HepG2 (cell line): Measurements from ENCODE around the gene BRPF1. TPM values are rescaled to one million over a fixed set of nuclear protein-coding genes. Genes with fewer than 3 reads are reported as not detected.

Experiments
- ATAC-seq: fragments of 200-7000 bp; cut with Tn5 transposase; 3 replicates; pipeline ENCODE4 v1.9.1; 2020; ENCODE audit warnings: mild to moderate bottlenecking, moderate library complexity
- BruUV-seq: library from RNA; stranded (reverse); fragments of 400-500 nt; replicated peaks from 2 replicates; lab custom pipeline; 2021; lab: Mats Ljungman, UMichigan
- CTCF ChIA-PET: fragments of 300-600 bp; formaldehyde crosslinking; extraction: SDS; loops from one replicate; lab custom pipeline; 2021; ENCODE audit warnings: low total read pairs, inconsistent platforms, low intra/inter-chr PET ratio; lab: Yijun Ruan, JAX
- POLR2A ChIA-PET: fragments of 350-600 bp; sonication (Branson Sonifier 250); formaldehyde crosslinking; loops from one replicate; lab custom pipeline; 2020; ENCODE audit warnings: antibody characterized with exemption, inconsistent platforms; lab: Yijun Ruan, JAX
- DNase-seq: peaks from one replicate; pipeline ENCODE4 v3.0.0-alpha.2; 2015; ENCODE audit warnings: low spot score
- FAIRE-seq: peaks from 3 replicates; lab custom pipeline; 2011; peaks lifted over from hg19 to GRCh38; lab: Jason Lieb, UNC
- H2AFZ ChIP-seq: one replicate; pipeline ENCODE4 v1.6.1; 2011; ENCODE audit warnings: low read length, inconsistent platforms
- H3K27ac ChIP-seq: fragments of 300-600 bp; 3 replicates; pipeline ENCODE4 v1.8.0; 2011; ENCODE audit warnings: mixed run types, mild to moderate bottlenecking, mixed read lengths, low read length, inconsistent platforms; ENCODE audit not compliant: insufficient read depth; ENCODE audit errors: extremely low read length
- H3K27me3 ChIP-seq, 2 experiments: fragments of 200-600 bp in 1 of 2; 2 replicates in 1 of 2; 3 replicates in 1 of 2; pipeline versions ENCODE4 v1.6.0 to v1.8.0; 2011; ENCODE audit warnings: low read length in 2 of 2, mild to moderate bottlenecking in 2 of 2, moderate library complexity in 2 of 2, inconsistent platforms in 1 of 2; ENCODE audit not compliant: insufficient read depth in 2 of 2, control insufficient read depth in 1 of 2
- H3K36me3 ChIP-seq, 2 experiments: fragments of 200-600 bp in 1 of 2; replicated peaks in 1 of 2; 2 replicates in 1 of 2; 3 replicates in 1 of 2; pipeline versions ENCODE4 v1.5.1 to v1.8.0; 2011; ENCODE audit warnings: low read length in 2 of 2, inconsistent platforms in 1 of 2; ENCODE audit not compliant: insufficient read depth in 2 of 2, control insufficient read depth in 1 of 2
- H3K4me1 ChIP-seq: 2 replicates; pipeline ENCODE4 v1.5.1; 2012; ENCODE audit warnings: low read length, inconsistent platforms; ENCODE audit not compliant: insufficient read depth
- H3K4me2 ChIP-seq: 2 replicates; pipeline ENCODE4 v1.6.0; 2011; ENCODE audit warnings: low read depth, low read length, inconsistent platforms
- H3K4me3 ChIP-seq, 3 experiments: fragments of 200-600 bp in 1 of 3; sonication (generic), shearing (Covaris generic) in 1 of 3; replicated peaks in 1 of 3; 2 replicates each; pipeline ENCODE4 v1.5.1; 2011 to 2016; ENCODE audit warnings: low read length in 3 of 3, inconsistent platforms in 2 of 3, low read depth in 2 of 3, mild to moderate bottlenecking in 2 of 3, control low read depth in 1 of 3, mixed read lengths in 1 of 3; ENCODE audit not compliant: insufficient read depth in 1 of 3
- H3K79me2 ChIP-seq: one replicate; pipeline ENCODE4 v1.6.1; 2011; ENCODE audit warnings: low read length, inconsistent platforms; ENCODE audit not compliant: insufficient read depth
- H3K9ac ChIP-seq: 2 replicates; pipeline ENCODE4 v1.6.0; 2011; ENCODE audit warnings: mild to moderate bottlenecking, low read depth, low read length, inconsistent platforms; ENCODE audit not compliant: insufficient read depth
- H3K9me3 ChIP-seq: 2 replicates; pipeline ENCODE4 v1.5.1; 2012; ENCODE audit warnings: mild to moderate bottlenecking, low read length
- H4K20me1 ChIP-seq: 2 replicates; pipeline ENCODE4 v1.6.0; 2011; ENCODE audit warnings: inconsistent platforms, mild to moderate bottlenecking, low read length, moderate library complexity; ENCODE audit not compliant: insufficient read depth
- ATF1 ChIP-seq: IDR thresholded peaks from 2 replicates; pipeline ENCODE4 v1.6.1; 2016; ENCODE audit warnings: mild to moderate bottlenecking, control low read depth
- DZIP1 ChIP-seq: sonication (generic); formaldehyde crosslinking; IDR thresholded peaks from 2 replicates; pipeline ENCODE4 v1.5.0; 2020; ENCODE audit warnings: mild to moderate bottlenecking, missing genetic modification reagents
- E2F1 ChIP-seq: sonication (generic); formaldehyde crosslinking; IDR thresholded peaks from 2 replicates; pipeline ENCODE4 v1.5.0; 2020; ENCODE audit warnings: missing genetic modification reagents
- HNRNPK ChIP-seq: fragments of 200-400 bp; formaldehyde crosslinking; IDR thresholded peaks from 2 replicates; pipeline ENCODE4 v1.6.1; 2018; ENCODE audit warnings: low read length, low read depth, moderate library complexity, mild to moderate bottlenecking; ENCODE audit not compliant: poor library complexity, severe bottlenecking
- KMT2A ChIP-seq: sonication (generic); formaldehyde crosslinking; IDR thresholded peaks from 2 replicates; pipeline ENCODE4 v1.4.0; 2020; ENCODE audit warnings: missing genetic modification reagents
- MED13 ChIP-seq: sonication (generic); formaldehyde crosslinking; IDR thresholded peaks from 2 replicates; pipeline ENCODE4 v1.5.0; 2020; ENCODE audit warnings: missing genetic modification reagents
- MXD4 ChIP-seq: IDR thresholded peaks from 2 replicates; pipeline ENCODE4 v1.6.1; 2016; ENCODE audit warnings: mild to moderate bottlenecking, missing biosample characterization, missing genetic modification reagents
- PHF20 ChIP-seq: sonication (generic); formaldehyde crosslinking; IDR thresholded peaks from 2 replicates; pipeline ENCODE4 v1.5.0; 2020; ENCODE audit warnings: mild to moderate bottlenecking, missing genetic modification reagents
- SALL1 ChIP-seq: sonication (generic); formaldehyde crosslinking; IDR thresholded peaks from 2 replicates; pipeline ENCODE4 v1.8.0; 2022; ENCODE audit warnings: mild to moderate bottlenecking, missing genetic modification reagents
- ZBTB34 ChIP-seq: sonication (generic); formaldehyde crosslinking; IDR thresholded peaks from 2 replicates; pipeline ENCODE4 v1.8.0; 2022; ENCODE audit warnings: mild to moderate bottlenecking, missing genetic modification reagents
- ZNF3 ChIP-seq: IDR thresholded peaks from 2 replicates; pipeline ENCODE4 v1.7.0; 2017; ENCODE audit warnings: inconsistent platforms
- WGBS: methylation state at CpG from one replicate; pipeline ENCODE4 v1.1.6; 2017; ENCODE audit warnings: low lambda C conversion rate; 5-methylcytosine and 5-hydroxymethylcytosine counted together
- in situ Hi-C: cut with HindIII; loops from 2 replicates; pipeline ENCODE4 v1.10.0; 2017; ENCODE audit warnings: low pct_unique_long_range_greater_than_20kb; ENCODE audit not compliant: extremely low pct_ligation_motif_present
- intact Hi-C: fragments of 100-400 bp; cut with micrococcal nuclease; formaldehyde crosslinking; loops from one replicate; pipeline ENCODE4 v1.10.0; 2022; ENCODE audit not compliant: unreplicated experiment
- polyA plus RNA-seq, 8 experiments: library from polyadenylated mRNA; depleted of rRNA in 3 of 8; stranded (reverse) in 7 of 8; unstranded in 1 of 8; fragments of >200 nt; fragmentation: Illumina TruSeq in 4 of 8; extraction: Trizol in 4 of 8; gene quantifications; 2 replicates each; pipeline versions ENCODE4 v1.2.1 to v1.2.3, GENCODE V29; 2011 to 2016; ENCODE audit warnings: low read depth in 4 of 8, missing spikeins in 1 of 8, mixed read lengths in 1 of 8; ENCODE audit not compliant: insufficient read depth in 1 of 8
- total RNA-seq, 5 experiments: library from RNA; depleted of rRNA; stranded (reverse); fragments of >200 nt; fragmentation: Illumina TruSeq; extraction: Trizol; gene quantifications; 2 replicates each; pipeline ENCODE4 v1.2.3, GENCODE V29; 2016; ENCODE audit warnings: low read depth in 1 of 5

The BRPF1 gene
- total and polyA plus RNA-seq, 2 of the 13 experiments (the other 11 are each of a cell fraction or from before 2014, with no cell fraction given) = 7.3 to 10.0 TPM

GRCh38 chr3:9792405-9793160, 61.0 kb downstream of the BRPF1 start, which contains the start of the genes ARPC4 and TADA3 (continued):
- peak; percentile 90 for TF ChIP-seq PHF20 (CRISPR knock-in tag)
- peak; percentile 17; the same call in 1 of the 2 replicates for TF ChIP-seq E2F1
- TF ChIP-seq ATF1 (CRISPR knock-in tag) = no peak; the same call in 1 of the 2 replicates
- TF ChIP-seq, all 625 proteins: peak for 153

GRCh38 chr3:9793161-9793781, 61.7 kb downstream of the BRPF1 start:
- Histone ChIP-seq H3K4me1 (peaks cover 28% of the 10 kb centered on the region), H3K4me2 (peak overlapping the region; percentile 92), H3K27me3 (peaks cover 0 to 5% of the 10 kb centered on the region in 2 experiments; a peak in 1 of 5 replicates), H3K4me3 (peak overlapping the region; percentile 72 to 93 (median 93)), H3K9ac (peak overlapping the region; percentile 95), H3K27ac (peak overlapping the region; percentile 97), H3K9me3 (no peaks in the 10 kb centered on the region), H3K36me3 (peaks cover 8 to 37% of the 10 kb centered on the region in 2 experiments; a peak in 4 of 5 replicates), H3K79me2 (peaks cover 32% of the 10 kb centered on the region), H2AFZ (no peak overlapping the region), H4K20me1 (no peaks in the 10 kb centered on the region; the same call in 1 of the 2 replicates)
- in situ Hi-C loops (no loop called here), intact Hi-C loops (loop anchor here (2.0 kb wide), 1 partner anchor 62 kb away; the partner anchor contains the start of gene BRPF1)
- CTCF ChIA-PET = no interaction called here
- peak; percentile 28 for DNase-seq
- TSS peak; percentile 69 for BruUV-seq
- WGBS = under 1% methylated on average over 19 of the region's 23 CpGs
- ATAC-seq = peak; percentile 33
- no peak for FAIRE-seq
- POLR2A ChIA-PET = interaction anchor here (0.7 to 1.8 kb wide), 34 partner anchors 8 to 471 kb away, joined by 3 to 33 read pairs (median 4); partner anchors contain the start of genes BRPF1, CAMK1, CRELD1 and IL17RC
- TF ChIP-seq HNRNPK (peak; percentile 61), MED13 (no peak), ZBTB34 (CRISPR knock-in tag) (0 out of 2 replicates have a peak, but pooled peaks have one; percentile 7), KMT2A (CRISPR knock-in tag) (peak; percentile 24; the same call in 1 of the 2 replicates), DZIP1 (CRISPR knock-in tag) (0 out of 2 replicates have a peak, but pooled peaks have one; percentile 64), ZNF3 (CRISPR knock-in tag) (peak; percentile 36; the same call in 1 of the 2 replicates), MXD4 (CRISPR knock-in tag) (0 out of 2 replicates have a peak, but pooled peaks have one; percentile 10), SALL1 (peak; percentile 39; the same call in 1 of the 2 replicates)
